Measurements from ENCODE around the gene RNF169.

RNF169 gene, protein sequence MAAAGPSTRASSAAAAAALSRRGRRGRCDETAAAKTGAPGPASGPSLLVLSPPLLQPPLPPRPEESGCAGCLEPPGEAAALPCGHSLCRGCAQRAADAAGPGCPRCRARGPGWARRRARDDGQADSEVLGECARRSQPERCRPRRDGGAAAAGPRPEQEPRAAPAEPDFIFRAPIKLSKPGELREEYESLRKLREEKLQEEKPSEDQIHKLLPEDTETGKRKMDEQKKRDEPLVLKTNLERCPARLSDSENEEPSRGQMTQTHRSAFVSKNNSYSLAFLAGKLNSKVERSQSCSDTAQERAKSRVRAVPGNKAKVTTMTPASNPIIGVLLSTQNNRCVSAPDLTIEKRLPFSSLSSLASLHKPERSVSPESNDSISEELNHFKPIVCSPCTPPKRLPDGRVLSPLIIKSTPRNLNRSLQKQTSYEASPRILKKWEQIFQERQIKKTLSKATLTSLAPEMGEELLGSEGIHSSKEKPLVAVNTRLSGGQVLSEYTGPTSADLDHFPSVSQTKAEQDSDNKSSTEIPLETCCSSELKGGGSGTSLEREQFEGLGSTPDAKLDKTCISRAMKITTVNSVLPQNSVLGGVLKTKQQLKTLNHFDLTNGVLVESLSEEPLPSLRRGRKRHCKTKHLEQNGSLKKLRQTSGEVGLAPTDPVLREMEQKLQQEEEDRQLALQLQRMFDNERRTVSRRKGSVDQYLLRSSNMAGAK

DNA sequence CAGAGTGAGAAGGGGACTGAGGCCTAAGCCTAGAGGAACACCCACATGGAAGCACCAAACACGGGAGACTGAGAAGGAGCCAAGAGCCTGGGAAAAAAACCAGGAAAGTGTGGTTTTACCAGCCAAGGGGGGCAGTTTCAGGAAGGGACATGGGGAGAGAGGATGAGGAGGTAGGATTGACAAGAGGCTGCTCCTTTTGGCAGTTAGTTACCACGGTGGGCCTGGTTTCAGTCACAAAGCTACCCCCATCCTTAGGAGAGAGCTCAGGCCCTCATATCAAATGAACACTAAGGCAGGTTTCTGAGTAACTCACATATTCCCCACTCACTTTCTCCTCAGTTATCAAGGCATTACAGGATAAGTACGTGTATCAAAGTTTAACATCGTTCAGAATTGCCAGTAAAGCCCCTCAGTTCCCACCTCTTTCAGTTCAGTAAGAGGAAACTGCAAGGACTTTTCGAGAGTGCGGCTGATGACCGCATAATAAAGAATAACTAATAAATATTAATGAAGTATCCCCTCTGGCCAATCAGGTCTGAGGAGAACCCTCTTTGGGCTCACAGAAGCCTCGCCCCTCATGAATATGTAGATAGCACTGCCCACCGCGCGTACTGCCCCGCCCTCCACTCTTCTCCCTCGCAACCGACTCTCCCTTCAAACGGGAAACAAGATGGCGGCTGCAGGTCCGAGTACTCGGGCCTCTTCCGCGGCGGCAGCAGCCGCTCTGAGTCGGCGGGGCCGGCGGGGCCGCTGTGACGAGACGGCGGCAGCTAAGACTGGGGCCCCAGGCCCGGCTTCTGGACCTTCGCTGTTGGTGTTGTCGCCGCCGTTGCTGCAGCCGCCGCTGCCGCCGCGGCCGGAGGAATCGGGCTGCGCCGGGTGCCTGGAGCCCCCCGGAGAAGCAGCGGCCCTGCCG, at the start of gene RNF169:
TSS of gene RNF169 (plus strand) at position 639 of the 916 bp plus-strand sequence. CDS start at position 671, 32 bp downstream.
- peak; percentile 86 for DNase-seq (ENCODE audit: low read depth, low spot score)
- Histone ChIP-seq H3K9me3 (ENCODE audit: low read depth, low read length) (no peaks in the 10 kb centered on the region), H3K36me3 (ENCODE audit: insufficient read depth, low read length) (peaks cover 9% of the 10 kb centered on the region; the same call in 1 of the 2 replicates), H3K4me3 (peak within 1 kb of the TSS; percentile 91), H3K9ac (ENCODE audit: insufficient read length) (peak within 1 kb of the TSS; percentile 91), H3K27ac (peak within 1 kb of the TSS; percentile 74)
- TF ChIP-seq FOXP2 (optimal IDR thresholded peaks at IDR 0.05; ENCODE audit: control extremely low read depth, extremely low read length, insufficient read depth) (no peak), POLR2AphosphoS5 (IDR thresholded peaks at IDR 0.05; ENCODE audit: borderline replicate concordance, low read depth, low read length) (peak; percentile 88), EZH2 (IDR thresholded peaks at IDR 0.05) (no peak)

DNA sequence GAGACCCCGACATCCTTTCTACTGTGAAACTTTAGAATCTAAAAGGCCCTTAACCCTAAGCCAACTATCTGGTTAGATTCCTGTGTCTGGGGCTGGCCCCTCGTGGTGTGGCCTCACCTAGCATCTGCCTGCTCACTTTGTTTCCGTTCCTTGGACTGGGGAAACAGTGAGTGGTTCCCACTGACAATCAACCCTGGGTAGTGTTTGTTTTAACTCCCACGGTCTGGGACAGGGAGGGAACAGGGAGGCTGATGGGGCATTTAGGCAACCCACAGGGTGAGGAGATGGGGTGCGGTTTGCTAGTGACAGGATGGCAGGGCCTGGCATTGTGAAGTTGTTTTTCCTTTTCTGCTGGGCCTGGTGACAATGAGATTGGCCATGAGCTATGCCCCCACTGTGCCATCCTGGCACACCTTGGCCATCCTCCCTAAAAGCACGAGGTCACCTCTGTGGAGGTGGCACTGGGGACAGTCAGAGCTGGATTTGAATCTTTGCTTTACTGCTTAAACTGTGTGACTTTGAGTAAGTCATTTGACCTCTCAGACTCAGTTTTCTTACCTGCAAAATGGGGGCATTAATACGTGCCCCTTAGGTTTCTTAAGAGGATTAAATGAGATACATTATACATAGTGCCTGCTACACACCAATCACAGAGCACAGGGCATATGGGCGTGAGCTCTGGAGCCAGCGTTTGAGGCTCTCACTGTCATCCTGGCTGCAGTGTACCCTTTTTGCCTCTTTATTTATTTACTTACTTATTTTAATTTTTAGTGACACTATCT, 48.8 kb upstream of the RNF169 start:
- H3K36me3 ChIP-seq (ENCODE audit: insufficient read depth, low read length): no peaks in the 10 kb centered on the region
- H3K4me3 ChIP-seq: no peak overlapping the region
- H3K9me3 ChIP-seq (ENCODE audit: low read depth, low read length): no peaks in the 10 kb centered on the region
- TF ChIP-seq FOXP2 (optimal IDR thresholded peaks at IDR 0.05; ENCODE audit: control extremely low read depth, extremely low read length, insufficient read depth): no peak
- no peak for TF ChIP-seq EZH2 (IDR thresholded peaks at IDR 0.05)
- TF ChIP-seq POLR2AphosphoS5 (IDR thresholded peaks at IDR 0.05; ENCODE audit: borderline replicate concordance, low read depth, low read length): no peak
- no peak for DNase-seq (ENCODE audit: low read depth, low spot score)
- H3K9ac ChIP-seq (ENCODE audit: insufficient read length): no peak overlapping the region
- H3K27ac ChIP-seq: no peak overlapping the region

DNA sequence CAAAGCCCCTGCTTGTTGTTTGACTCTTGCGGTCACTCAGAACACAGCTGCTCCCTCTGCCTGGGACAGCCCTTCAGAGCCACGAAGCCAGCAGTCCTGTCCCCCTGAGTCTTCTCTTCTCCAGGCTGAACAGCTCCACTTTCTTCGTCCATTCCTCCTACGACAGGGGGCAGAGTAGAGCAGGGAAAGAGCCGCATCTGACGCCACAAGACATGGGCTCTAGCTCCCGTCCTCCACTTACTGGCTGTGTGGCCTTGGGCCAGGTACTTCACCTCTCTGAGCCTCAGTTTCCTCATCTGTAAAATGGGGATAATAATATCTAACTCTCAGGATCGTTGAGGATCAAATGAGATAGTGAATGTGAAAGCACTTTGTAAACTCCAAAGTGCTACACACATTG, 47.3 kb upstream of the RNF169 start:
- no peak for DNase-seq (ENCODE audit: low read depth, low spot score)

DNA sequence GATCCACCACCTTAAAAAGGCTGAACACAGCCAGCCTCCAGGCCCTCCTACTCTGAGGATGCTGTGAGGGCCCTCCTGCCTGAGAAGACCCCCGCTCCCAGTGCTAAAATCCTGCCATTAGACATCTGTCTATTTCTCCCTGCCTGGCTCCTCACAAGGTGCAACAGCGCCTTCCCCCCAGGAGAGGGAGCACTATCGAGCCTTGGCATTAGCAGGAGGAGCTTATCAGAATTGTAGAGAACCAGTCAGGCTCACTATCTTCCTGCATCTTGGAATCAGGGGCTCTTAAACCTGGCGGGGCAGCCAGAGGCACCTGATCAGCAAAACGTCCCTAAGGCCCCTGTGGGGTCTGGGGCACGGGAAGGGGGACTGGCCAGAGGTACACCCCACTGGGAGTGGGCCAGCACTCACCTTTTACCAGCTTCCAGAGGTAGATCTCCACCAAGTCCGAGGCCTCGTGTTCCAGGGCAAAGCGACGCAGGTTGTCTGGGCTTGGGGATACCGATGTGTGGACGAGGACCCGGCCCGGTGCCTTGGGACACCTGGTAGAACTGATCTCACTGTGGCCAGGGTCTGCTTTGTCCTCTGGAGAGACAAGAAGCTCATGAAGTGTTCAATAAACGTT, 46.2 kb upstream of the RNF169 start:
- Histone ChIP-seq H3K9ac (ENCODE audit: insufficient read length) (no peak overlapping the region), H3K36me3 (ENCODE audit: insufficient read depth, low read length) (no peaks in the 10 kb centered on the region), H3K27ac (no peak overlapping the region), H3K4me3 (no peak overlapping the region), H3K9me3 (ENCODE audit: low read depth, low read length) (no peaks in the 10 kb centered on the region)
- DNase-seq (ENCODE audit: low read depth, low spot score): peak; percentile 42
- TF ChIP-seq EZH2 (IDR thresholded peaks at IDR 0.05): no peak
- TF ChIP-seq POLR2AphosphoS5 (IDR thresholded peaks at IDR 0.05; ENCODE audit: borderline replicate concordance, low read depth, low read length): no peak
- TF ChIP-seq FOXP2 (optimal IDR thresholded peaks at IDR 0.05; ENCODE audit: control extremely low read depth, extremely low read length, insufficient read depth): no peak

More for the DNA sequence above, 47.3 kb upstream of the RNF169 start:
- no peak for TF ChIP-seq POLR2AphosphoS5 (IDR thresholded peaks at IDR 0.05; ENCODE audit: borderline replicate concordance, low read depth, low read length)
- no peak for TF ChIP-seq FOXP2 (optimal IDR thresholded peaks at IDR 0.05; ENCODE audit: control extremely low read depth, extremely low read length, insufficient read depth)
- no peak for TF ChIP-seq EZH2 (IDR thresholded peaks at IDR 0.05)
- H3K4me3 ChIP-seq: no peak overlapping the region
- no peaks in the 10 kb centered on the region for H3K36me3 ChIP-seq (ENCODE audit: insufficient read depth, low read length)
- H3K9ac ChIP-seq (ENCODE audit: insufficient read length): no peak overlapping the region
- H3K27ac ChIP-seq: no peak overlapping the region
- no peaks in the 10 kb centered on the region for H3K9me3 ChIP-seq (ENCODE audit: low read depth, low read length)

DNA sequence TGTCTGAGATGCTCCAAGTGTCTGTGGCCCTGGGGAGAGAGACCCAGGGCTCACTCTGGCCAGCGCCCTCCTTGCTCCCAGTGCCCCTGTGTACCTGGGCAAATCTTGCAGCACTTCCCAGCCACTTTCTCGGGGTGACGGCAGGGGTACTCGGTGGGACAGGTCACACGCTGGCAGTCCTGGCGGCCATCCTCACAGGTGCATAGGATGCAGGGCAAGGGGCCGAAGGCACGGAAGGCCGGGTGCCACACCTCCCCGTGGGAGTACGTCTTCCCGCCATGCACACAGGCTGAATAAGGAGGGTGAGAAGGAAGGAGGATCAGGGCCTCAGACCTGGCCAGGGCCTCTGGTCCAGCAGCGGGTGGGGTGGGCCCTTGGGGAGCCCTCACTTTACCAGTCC, 45.4 kb upstream of the RNF169 start:
- H3K9ac ChIP-seq (ENCODE audit: insufficient read length): no peak overlapping the region
- TF ChIP-seq FOXP2 (optimal IDR thresholded peaks at IDR 0.05; ENCODE audit: control extremely low read depth, extremely low read length, insufficient read depth) (no peak), POLR2AphosphoS5 (IDR thresholded peaks at IDR 0.05; ENCODE audit: borderline replicate concordance, low read depth, low read length) (no peak), EZH2 (IDR thresholded peaks at IDR 0.05) (no peak)
- H3K4me3 ChIP-seq: no peak overlapping the region
- H3K36me3 ChIP-seq (ENCODE audit: insufficient read depth, low read length): no peaks in the 10 kb centered on the region
- H3K9me3 ChIP-seq (ENCODE audit: low read depth, low read length): no peaks in the 10 kb centered on the region
- no peak for DNase-seq (ENCODE audit: low read depth, low spot score)
- H3K27ac ChIP-seq: no peak overlapping the region

DNA sequence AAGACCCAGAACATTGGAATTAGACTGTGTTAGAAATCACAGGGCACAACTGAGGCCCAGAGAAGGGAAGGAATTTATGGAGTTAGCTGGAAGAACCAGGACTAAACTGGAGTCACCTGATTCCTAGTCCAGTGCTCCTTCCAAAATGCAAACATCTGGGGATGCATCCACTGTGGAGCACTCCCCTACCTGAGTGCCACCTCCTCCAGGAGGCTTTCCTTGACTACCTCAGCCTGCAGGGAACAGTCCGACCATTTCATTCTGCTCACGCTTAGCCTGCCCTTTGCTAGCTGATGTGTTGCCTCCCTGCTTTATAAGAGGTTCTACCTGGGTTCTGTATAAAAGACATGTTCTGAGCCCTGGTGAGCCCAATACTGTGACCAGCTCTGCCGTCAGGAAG, 41.5 kb upstream of the RNF169 start:
- Histone ChIP-seq H3K9ac (ENCODE audit: insufficient read length) (no peak overlapping the region), H3K9me3 (ENCODE audit: low read depth, low read length) (no peaks in the 10 kb centered on the region), H3K36me3 (ENCODE audit: insufficient read depth, low read length) (no peaks in the 10 kb centered on the region), H3K4me3 (no peak overlapping the region), H3K27ac (no peak overlapping the region)
- TF ChIP-seq EZH2 (IDR thresholded peaks at IDR 0.05) (no peak), POLR2AphosphoS5 (IDR thresholded peaks at IDR 0.05; ENCODE audit: borderline replicate concordance, low read depth, low read length) (no peak), FOXP2 (optimal IDR thresholded peaks at IDR 0.05; ENCODE audit: control extremely low read depth, extremely low read length, insufficient read depth) (no peak)
- no peak for DNase-seq (ENCODE audit: low read depth, low spot score)

Data from SK-N-MC (cell line).